Heart left ventricle (tissue), 13 donors: ENCODE measurements around the gene STARD4.

Experiments
- POLR2A ChIP-seq, 2 donors: fragments of 450-650 bp; IDR thresholded peaks; one replicate each; pipeline ENCODE4 v1.6.1; 2017; ENCODE audit warnings: antibody characterized with exemption in 2 of 2, mild to moderate bottlenecking in 2 of 2, moderate library complexity in 2 of 2
- TF ChIP-seq, protein P1 (sequence below), 12 donors: fragments of 200-600 bp; sonication (generic) in 4 of 12; IDR thresholded peaks; one replicate each; pipeline versions ENCODE4 v1.5.0 to v1.8.0; 2018 to 2022; ENCODE audit warnings: antibody characterized with exemption in 12 of 12, mild to moderate bottlenecking in 5 of 12
- donor health status: ischemic (EF 13 %, LVEDD 7.1; RV severe dilation, severe dysfunction).
- donor health status: DM: no; HTN: yes; CAD: no.
- donor health status: DM: no; HTN: no; CAD: no.
- donor health status: ischemic (EF 25% LVEDD 6.9; RV normal size, moderate dysfunction).
- donor health status: ischemic (EF 25% LVEDD 5.7; RV mildly dilated, moderate dysfunction).
- donor health status: ischemic (EF 35%, LVEDD 5.7; RV mildly dilated, moderate dysfunction).
- donor health status: nonischemic (EF 11% LVEDD 7.7; RV severe dilation, severe dysfunction).
- donor health status: DM: yes; HTN: yes; CAD: no.
- donor health status: PGD.
- donor health status: ischemic (EF 29% LVEDD 5.4; RV normal size, mild dysfunction).
- donor health status: nonischemic (EF 23%, LVEDD 6.1; RV moderate dilation, normal function).

DNA sequence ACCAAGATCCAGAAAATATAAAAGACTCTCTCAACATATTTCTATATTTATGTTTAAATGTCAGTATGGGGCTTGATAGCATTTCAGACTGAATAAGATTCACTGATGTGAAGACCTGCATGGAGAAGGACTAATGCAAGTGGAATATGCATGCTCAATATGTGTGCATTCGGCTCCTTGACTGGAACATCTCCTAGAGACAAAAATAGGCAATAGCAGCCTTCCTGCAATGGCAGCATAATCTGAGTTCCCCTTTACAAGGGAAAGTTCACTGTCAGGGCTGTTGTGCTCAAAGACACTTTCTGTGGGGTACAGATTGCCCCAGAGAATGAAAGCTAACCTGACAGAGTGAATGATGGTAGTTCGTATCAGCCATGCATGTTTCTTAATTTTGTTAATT, 42.4 kb downstream of the STARD4 start:
- TF ChIP-seq, protein P1, sequence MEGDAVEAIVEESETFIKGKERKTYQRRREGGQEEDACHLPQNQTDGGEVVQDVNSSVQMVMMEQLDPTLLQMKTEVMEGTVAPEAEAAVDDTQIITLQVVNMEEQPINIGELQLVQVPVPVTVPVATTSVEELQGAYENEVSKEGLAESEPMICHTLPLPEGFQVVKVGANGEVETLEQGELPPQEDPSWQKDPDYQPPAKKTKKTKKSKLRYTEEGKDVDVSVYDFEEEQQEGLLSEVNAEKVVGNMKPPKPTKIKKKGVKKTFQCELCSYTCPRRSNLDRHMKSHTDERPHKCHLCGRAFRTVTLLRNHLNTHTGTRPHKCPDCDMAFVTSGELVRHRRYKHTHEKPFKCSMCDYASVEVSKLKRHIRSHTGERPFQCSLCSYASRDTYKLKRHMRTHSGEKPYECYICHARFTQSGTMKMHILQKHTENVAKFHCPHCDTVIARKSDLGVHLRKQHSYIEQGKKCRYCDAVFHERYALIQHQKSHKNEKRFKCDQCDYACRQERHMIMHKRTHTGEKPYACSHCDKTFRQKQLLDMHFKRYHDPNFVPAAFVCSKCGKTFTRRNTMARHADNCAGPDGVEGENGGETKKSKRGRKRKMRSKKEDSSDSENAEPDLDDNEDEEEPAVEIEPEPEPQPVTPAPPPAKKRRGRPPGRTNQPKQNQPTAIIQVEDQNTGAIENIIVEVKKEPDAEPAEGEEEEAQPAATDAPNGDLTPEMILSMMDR (IDR thresholded peaks at IDR 0.05) = no peak
- TF ChIP-seq POLR2A (IDR thresholded peaks at IDR 0.05) = no peak
